ENCODE measurements around the gene SHISA6.

DNA sequence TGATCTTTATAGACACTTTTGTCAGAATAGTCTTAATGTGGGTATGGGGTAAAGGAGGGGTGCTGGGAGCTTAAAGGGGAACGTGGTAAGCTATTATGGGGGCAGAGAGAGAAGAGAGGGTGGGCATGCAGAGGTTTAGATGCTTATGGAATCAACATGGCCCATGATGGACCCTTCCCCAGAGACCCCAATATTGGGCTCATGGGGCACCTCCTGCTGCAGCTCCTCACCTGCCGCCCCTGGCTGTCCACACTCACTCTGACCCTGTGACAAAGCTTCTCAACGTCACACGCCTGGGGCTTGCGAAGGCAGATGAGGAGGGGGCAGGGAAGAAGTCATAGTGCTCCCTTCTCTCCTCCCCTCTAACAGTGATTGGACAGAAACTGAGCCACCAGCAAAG is 95.3 kb downstream of the SHISA6 start:
- TF ChIP-seq CTCF (conservative IDR thresholded peaks at IDR 0.05 in 1 of 2, IDR thresholded peaks at IDR 0.05 in 1 of 2; ENCODE audit: extremely low read depth in 1 of 2, insufficient read depth in 1 of 2, low read depth in 1 of 2, low read length in 2 of 2) (no peak), EZH2 (IDR thresholded peaks at IDR 0.05; ENCODE audit: borderline replicate concordance, low read length) (no peak)

Data from mammary epithelial cell (primary cell).